K562 (cell line): ENCODE results near the gene ATP8B2. TPM values are rescaled to one million over a fixed set of nuclear protein-coding genes. Genes with fewer than 3 reads are reported as not detected.
"Not testable (repeated sequence)": the region's sequence is repeated elsewhere in the genome, so short reads cannot be mapped to it uniquely, and the experiment has no call there.

Experiments used
- ATF7 ChIP-seq: fragments of 450-650 bp; IDR thresholded peaks from 2 replicates; pipeline ENCODE4 v1.7.1; 2014; ENCODE audit warnings: mild to moderate bottlenecking, moderate library complexity
- CEBPG ChIP-seq, 3 experiments: fragments of 200-800 bp in 1 of 3; sonication (Bioruptor generic) in 1 of 3; sonication (generic) in 1 of 3; formaldehyde crosslinking in 1 of 3; IDR thresholded peaks in 2 of 3; conservative IDR thresholded peaks in 1 of 3; 2 replicates each; pipeline versions ENCODE4 v1.6.1 to v1.8.0; 2016 to 2022; ENCODE audit warnings: missing compliant biosample characterization in 2 of 3, missing genetic modification characterization in 2 of 3, mild to moderate bottlenecking in 1 of 3, missing genetic modification reagents in 1 of 3
- NFE2 ChIP-seq: IDR thresholded peaks from 2 replicates; pipeline ENCODE4 v1.6.1; 2014; ENCODE audit warnings: antibody characterized with exemption, low read depth
- SMARCE1 ChIP-seq: fragments of 450-650 bp; IDR thresholded peaks from 2 replicates; pipeline ENCODE4 v1.7.1; 2016; ENCODE audit warnings: mild to moderate bottlenecking
- ZNF316 ChIP-seq: fragments of 450-650 bp; IDR thresholded peaks from 2 replicates; pipeline ENCODE4 v1.6.1; 2016
- polyA plus RNA-seq, 8 experiments: library from polyadenylated mRNA; depleted of rRNA in 4 of 8; stranded (reverse) in 5 of 8; unstranded in 3 of 8; fragments of >200 nt; fragmentation: Nextera tagmentation in 2 of 8; fragmentation: Illumina TruSeq in 1 of 8; extraction: Ambion mirVana in 2 of 8; extraction: Trizol in 1 of 8; gene quantifications; 2 replicates each; pipeline versions ENCODE4 v1.2.1 to v1.2.3, GENCODE V29; 2011 to 2014; ENCODE audit warnings: inconsistent platforms in 1 of 8, missing spikeins in 1 of 8
- total RNA-seq, 7 experiments: library from RNA; depleted of rRNA in 6 of 7; stranded (reverse); fragments of >200 nt in 6 of 7; fragmentation: Illumina TruSeq in 2 of 7; extraction: Trizol in 2 of 7; gene quantifications; 2 replicates each; pipeline versions ENCODE4 v1.2.1 to v1.2.3, GENCODE V29; 2011 to 2021; ENCODE audit warnings: low replicate concordance in 1 of 7
- TF ChIP-seq, protein P1 (sequence below): fragments of 200-800 bp; sonication (Bioruptor generic); IDR thresholded peaks from 2 replicates; pipeline ENCODE4 v1.6.1; 2016; ENCODE audit warnings: missing genetic modification characterization, missing compliant biosample characterization
- TF ChIP-seq, protein P2 (sequence below): sonication (generic); IDR thresholded peaks from 2 replicates; pipeline ENCODE4 v1.6.1; 2016

The ATP8B2 gene
- total and polyA plus RNA-seq, 9 of the 15 experiments (the other 6 are each of a cell fraction or from before 2014, with no cell fraction given), result 0.27 to 33.2 (median 18.4) TPM

DNA sequence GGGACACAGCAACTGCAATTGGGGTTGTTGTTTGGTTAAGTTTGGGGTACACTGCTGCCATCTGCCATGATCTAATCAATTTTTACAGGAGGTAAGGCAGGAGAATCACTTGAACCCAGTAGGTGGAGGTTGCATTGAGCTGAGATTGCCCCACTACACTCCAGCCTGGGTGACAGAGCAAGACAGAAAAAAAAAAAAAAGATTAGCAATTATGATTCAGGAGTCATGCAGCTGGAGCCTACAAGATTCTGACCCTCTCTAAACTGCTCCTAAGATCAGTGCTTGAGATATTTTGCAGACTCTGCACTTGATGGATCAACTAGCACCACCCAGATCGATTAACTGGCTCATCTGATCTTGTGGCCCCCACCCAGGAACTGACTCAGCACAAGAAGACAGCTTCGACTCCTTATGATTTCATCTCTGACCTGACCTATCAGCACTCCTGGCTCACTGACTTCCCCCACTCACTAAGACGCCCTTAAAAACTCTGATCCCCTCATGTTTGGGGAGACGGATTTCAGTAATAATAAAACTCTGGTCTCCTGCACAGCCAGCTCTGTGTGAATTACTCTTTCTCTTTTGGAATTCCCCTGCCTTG is 17.6 kb upstream of the ATP8B2 start (continued):
- TF ChIP-seq, protein P1, sequence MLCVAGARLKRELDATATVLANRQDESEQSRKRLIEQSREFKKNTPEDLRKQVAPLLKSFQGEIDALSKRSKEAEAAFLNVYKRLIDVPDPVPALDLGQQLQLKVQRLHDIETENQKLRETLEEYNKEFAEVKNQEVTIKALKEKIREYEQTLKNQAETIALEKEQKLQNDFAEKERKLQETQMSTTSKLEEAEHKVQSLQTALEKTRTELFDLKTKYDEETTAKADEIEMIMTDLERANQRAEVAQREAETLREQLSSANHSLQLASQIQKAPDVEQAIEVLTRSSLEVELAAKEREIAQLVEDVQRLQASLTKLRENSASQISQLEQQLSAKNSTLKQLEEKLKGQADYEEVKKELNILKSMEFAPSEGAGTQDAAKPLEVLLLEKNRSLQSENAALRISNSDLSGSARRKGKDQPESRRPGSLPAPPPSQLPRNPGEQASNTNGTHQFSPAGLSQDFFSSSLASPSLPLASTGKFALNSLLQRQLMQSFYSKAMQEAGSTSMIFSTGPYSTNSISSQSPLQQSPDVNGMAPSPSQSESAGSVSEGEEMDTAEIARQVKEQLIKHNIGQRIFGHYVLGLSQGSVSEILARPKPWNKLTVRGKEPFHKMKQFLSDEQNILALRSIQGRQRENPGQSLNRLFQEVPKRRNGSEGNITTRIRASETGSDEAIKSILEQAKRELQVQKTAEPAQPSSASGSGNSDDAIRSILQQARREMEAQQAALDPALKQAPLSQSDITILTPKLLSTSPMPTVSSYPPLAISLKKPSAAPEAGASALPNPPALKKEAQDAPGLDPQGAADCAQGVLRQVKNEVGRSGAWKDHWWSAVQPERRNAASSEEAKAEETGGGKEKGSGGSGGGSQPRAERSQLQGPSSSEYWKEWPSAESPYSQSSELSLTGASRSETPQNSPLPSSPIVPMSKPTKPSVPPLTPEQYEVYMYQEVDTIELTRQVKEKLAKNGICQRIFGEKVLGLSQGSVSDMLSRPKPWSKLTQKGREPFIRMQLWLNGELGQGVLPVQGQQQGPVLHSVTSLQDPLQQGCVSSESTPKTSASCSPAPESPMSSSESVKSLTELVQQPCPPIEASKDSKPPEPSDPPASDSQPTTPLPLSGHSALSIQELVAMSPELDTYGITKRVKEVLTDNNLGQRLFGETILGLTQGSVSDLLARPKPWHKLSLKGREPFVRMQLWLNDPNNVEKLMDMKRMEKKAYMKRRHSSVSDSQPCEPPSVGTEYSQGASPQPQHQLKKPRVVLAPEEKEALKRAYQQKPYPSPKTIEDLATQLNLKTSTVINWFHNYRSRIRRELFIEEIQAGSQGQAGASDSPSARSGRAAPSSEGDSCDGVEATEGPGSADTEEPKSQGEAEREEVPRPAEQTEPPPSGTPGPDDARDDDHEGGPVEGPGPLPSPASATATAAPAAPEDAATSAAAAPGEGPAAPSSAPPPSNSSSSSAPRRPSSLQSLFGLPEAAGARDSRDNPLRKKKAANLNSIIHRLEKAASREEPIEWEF (CRISPR knock-in tag), result peak; percentile 90
- peak; percentile 76 for TF ChIP-seq SMARCE1
- TF ChIP-seq ZNF316, result peak; percentile 92
- TF ChIP-seq, protein P2, sequence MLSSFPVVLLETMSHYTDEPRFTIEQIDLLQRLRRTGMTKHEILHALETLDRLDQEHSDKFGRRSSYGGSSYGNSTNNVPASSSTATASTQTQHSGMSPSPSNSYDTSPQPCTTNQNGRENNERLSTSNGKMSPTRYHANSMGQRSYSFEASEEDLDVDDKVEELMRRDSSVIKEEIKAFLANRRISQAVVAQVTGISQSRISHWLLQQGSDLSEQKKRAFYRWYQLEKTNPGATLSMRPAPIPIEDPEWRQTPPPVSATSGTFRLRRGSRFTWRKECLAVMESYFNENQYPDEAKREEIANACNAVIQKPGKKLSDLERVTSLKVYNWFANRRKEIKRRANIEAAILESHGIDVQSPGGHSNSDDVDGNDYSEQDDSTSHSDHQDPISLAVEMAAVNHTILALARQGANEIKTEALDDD, result peak; percentile 69; the same call in 1 of the 2 replicates
- 0 out of 2 replicates have a peak, but pooled peaks have one; percentile 13 for TF ChIP-seq ATF7
- TF ChIP-seq NFE2, result peak; percentile 69
- not testable (repeated sequence) for TF ChIP-seq CEBPG (CRISPR knock-in tag; IDR thresholded peaks at IDR 0.05)
- TF ChIP-seq CEBPG (tag; conservative IDR thresholded peaks at IDR 0.05 in 1 of 2, IDR thresholded peaks at IDR 0.05 in 1 of 2), result 0 out of 4 replicates have a peak, but pooled peaks of 1 of the 2 experiments have one; percentile 8
